Posterior cingulate gyrus (tissue), 11 donors: ENCODE data around the gene WDR37.
A peak's percentile ranks its signal among the peaks of the same experiment; 100 is the strongest.
"Not testable (repeated sequence)": the region's sequence is repeated elsewhere in the genome, so short reads cannot be mapped to it uniquely, and the experiment has no call there.

Experiments
- DNase-seq, 10 donors: peaks; one replicate each; pipeline versions ENCODE4 v3.0.0 to v3.0.0-alpha.2; 2020 to 2021; ENCODE audit warnings: mixed read lengths in 3 of 10
- intact Hi-C: fragments of 100-400 bp; cut with DNase I; formaldehyde crosslinking; loops from one replicate; pipeline ENCODE4 v1.15.1; 2023

WDR37 gene

DNA sequence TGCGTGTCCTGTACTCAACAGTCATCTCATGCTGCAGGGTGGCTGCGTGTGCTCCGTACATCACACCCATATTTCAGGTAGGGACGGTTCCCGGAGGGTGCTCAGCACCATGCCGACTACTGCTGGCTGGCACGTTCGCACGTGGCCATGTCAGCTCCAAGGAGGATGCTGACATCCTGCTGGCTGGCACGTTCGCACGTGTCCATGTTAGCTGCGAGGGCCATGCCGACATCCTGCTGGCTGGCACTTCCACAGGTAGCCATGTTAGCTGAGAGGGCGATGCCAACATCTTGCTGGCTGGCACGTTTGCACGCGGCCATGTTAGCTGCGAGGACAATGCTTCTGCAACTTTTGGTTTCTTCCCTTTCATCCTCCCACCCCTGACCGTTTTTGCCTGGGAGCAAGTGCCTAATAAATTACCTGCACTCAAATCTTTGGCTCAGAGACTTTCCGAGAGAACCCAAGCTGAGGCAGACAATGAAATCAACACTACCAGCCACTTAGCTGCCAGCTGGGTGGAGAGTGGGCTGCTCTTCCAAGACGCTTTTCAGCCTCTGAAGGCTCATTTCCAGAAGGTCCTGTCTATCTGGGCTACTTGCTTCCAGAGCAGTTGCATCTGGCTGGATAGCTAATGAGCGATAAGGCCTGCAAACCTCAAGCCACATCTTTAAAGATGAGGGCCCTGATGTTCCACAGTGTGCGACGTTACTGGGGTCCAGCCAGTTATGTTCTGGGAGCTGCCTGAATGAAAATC lies 104.6 kb downstream of the WDR37 start:
- DNase-seq: peak in 5 of 10 donors; percentile 6 to 74 (median 61)
- intact Hi-C loops: no loop called here

DNA sequence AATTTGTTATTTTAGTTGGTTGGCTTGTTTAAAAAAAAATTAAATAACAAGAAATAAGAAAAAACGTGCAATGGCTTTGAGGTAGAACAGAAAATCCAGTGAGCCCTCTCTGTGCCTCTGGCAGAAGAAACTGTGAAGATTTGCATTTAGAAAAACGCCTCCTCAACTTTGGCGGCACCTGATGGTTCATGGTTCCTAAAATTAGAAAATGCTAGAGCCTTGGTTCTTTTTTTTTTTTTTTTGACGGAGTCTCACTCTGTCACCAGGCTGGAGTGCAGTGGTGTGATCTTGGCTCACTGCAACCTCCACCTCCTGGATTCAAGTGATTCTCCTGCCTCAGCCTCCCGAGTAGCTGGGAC lies 105.1 kb downstream of the WDR37 start:
- intact Hi-C loops: not testable (repeated sequence)
- peak in 4 of 10 donors; percentile 6 to 57 (median 15) for DNase-seq

DNA sequence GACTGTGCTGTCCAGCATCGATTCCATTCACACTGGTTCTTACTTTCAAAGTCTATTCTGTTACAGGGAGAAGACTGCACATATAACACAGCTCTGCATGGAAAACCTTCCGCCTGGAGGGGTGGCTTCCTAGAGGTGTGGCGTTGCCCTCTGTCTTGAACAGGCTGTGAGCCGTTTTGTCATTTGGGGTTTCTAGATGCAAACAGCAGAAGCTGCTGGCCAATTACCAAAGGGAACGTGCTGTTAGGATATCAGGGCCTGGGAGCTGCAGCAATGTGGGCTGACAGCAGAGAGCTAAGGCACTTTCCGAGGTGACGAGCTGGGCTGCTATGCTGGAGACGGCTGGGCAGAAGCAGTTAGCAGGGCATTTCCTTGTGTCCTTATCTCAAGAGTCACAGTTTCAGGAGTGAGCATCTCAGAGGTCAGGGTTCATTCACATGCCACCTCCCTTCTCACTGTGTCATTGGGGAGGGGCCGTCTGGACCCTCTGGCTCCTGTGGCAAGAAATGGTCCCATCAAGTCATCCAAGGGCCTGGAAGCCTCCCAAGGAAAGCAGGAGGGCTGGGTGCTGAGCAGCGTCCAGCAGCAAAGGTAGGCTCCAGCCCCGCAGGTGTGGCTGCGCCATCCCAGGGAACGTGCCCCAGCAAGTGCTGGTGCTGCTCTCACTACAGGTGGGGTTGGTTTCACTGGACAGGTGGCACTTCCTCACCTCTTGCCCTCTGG lies 106.5 kb downstream of the WDR37 start:
- intact Hi-C loops: no loop called here
- DNase-seq: peak in 4 of 10 donors; percentile 2 to 61 (median 30)

- peak in 5 of 10 donors; percentile 0 to 32 (median 15) for DNase-seq
- intact Hi-C loops: no loop called here
Measured at GRCh38 chr10:1163204-1163660, 107.0 kb downstream of the WDR37 start.

- peak in 1 of 10 donors; percentile 2 for DNase-seq
- intact Hi-C loops: no loop called here
Measured at GRCh38 chr10:1163831-1164230, 107.6 kb downstream of the WDR37 start.

DNA sequence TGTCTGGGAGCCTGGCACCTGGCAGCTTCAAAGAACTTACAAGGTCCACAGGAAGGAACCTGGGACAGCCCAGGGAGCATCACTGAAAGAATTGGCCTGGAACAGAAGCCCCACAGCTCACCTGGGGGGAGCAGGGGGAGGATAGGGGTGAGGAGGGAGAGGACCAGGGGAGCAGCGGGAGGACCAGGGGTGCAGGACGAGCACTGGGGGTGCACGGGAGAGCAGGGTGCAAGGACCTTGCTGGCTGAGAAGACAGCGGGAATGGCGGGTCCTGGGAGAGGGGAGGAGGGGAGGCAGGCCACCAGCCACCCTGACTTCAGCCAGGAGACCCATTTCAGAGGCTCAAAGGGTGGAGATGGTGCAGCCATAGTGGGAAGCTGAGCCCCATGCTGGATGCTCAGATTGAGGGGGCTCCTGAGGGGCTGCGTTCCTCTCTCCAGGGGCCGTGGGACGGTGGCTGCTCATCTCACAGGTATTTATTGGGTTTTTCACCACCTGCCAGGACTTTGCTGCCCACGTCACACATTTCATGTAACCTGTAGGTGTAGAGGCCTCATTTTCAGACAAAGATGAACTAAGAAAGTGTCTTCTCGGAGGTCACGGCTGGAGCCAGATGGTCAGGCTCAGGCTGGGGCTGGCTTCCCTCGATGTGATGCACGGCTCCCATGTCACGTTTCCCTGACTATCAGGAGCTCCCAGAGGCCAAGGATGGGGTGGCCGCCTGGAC lies 110.1 kb downstream of the WDR37 start:
- intact Hi-C loops: no loop called here
- peak in 6 of 10 donors; percentile 2 to 64 (median 32) for DNase-seq

- peak in 4 of 10 donors; percentile 1 to 49 (median 28) for DNase-seq
- intact Hi-C loops: no loop called here
Measured at GRCh38 chr10:1166828-1167275, 110.7 kb downstream of the WDR37 start.

- peak in 7 of 10 donors; percentile 1 to 80 (median 27) for DNase-seq
- intact Hi-C loops: no loop called here
Measured at GRCh38 chr10:1168763-1169162, 112.6 kb downstream of the WDR37 start.

- intact Hi-C loops: no loop called here
- DNase-seq: peak in 5 of 10 donors; percentile 3 to 66 (median 33)
Measured at GRCh38 chr10:1169186-1169885, 113.2 kb downstream of the WDR37 start.

GRCh38 chr10:1169981-1170866 lies 114.0 kb downstream of the WDR37 start:
- intact Hi-C loops: no loop called here
- DNase-seq: peak in 5 of 10 donors; percentile 9 to 84 (median 30)

DNA sequence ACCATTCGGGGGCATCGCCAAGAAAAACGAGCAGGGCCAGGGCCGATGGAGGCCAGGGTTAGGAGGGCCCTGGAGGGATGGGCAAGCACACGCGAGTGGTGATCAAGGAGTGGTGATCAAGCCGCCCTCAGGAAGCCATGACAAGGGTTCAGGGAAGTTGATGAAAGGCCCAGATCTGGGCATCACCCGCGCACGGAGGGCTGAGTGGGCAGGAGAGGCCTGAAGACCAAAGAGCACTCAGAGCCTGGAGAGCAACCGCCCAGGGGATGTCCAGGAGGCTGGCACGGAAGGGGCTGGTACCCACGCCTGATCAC lies 114.6 kb downstream of the WDR37 start:
- peak in 5 of 10 donors; percentile 4 to 70 (median 25) for DNase-seq
- intact Hi-C loops: no loop called here

GRCh38 chr10:1171182-1171581 lies 115.0 kb downstream of the WDR37 start:
- intact Hi-C loops: no loop called here
- peak in 2 of 10 donors; percentile 29 to 48 for DNase-seq

DNA sequence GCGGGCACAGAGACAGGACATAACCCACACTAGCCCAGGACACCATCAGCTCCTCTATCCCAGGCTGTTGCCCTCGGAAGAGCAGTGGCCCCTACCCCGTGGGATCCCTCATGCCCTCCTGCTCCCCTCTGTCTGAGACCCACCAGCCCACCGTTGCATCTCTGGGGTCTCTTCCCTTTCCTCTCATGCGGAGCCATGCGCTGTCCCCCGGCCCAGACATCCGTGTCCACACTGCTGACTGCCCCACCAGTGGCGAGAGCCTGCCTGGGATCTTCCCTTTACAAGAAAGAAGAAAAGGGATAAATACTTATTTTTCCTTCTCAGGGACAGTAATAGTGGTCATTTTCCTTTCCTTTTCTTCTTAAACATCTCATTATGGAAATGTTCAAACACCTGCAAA lies 115.4 kb downstream of the WDR37 start:
- intact Hi-C loops: no loop called here
- peak in 5 of 10 donors; percentile 2 to 78 (median 39) for DNase-seq

- peak in 5 of 10 donors; percentile 39 to 87 (median 73) for DNase-seq
- intact Hi-C loops: no loop called here
Measured at GRCh38 chr10:1172256-1172984, 116.2 kb downstream of the WDR37 start.

- intact Hi-C loops: no loop called here
- DNase-seq: peak in 4 of 10 donors; percentile 22 to 78 (median 72)
Measured at GRCh38 chr10:1173091-1173490, 116.9 kb downstream of the WDR37 start.

DNA sequence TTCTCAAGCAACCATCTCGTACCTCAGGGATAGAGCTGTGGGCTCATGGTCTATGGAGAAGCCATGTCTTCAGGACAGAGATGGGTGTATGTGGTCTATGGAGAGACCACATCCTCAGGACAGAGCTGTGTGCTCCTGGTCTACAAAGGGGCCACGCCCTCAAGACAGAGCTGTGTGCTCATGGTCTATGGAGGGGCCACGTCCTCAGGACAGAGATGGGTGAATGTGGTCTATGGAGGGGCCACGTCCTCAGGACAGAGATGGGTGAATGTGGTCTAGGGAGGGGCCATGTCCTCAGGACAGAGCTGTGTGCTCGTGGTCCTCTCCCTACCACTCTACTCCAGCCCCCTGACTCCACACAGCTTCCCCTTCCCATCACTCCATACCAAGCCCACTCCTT lies 117.8 kb downstream of the WDR37 start:
- intact Hi-C loops: no loop called here
- DNase-seq: peak in 3 of 10 donors; percentile 2 to 38 (median 17)

DNA sequence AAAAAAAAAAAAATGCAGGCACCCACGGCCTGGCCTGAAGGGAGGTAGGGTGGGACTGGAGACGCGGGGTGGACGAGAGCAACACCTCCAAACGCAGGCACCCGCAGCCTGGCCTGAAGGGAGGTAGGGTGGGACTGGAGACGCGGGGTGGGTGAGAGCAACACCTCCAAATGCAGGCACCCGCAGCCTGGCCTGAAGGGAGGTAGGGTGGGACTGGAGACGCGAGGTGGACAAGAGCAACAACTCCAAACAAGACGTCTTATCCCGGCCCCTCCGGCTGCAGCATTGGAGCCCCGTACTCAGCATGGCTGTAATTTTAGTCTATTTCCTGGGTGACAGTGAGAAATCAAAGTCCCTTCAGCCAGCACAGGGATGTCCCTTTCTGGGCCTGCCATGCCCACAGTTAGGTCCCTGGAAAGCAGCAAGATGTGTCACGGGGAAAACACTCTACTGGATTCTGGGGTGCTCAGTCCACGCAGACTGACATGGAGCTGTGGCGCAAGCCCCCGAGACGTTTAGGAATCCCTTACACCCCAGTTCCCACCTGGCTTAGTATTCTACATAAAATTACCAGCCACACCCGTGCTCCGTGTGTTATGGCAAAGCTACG lies 119.9 kb downstream of the WDR37 start:
- DNase-seq: peak in 5 of 10 donors; percentile 0 to 68 (median 35)
- intact Hi-C loops: no loop called here

GRCh38 chr10:1177936-1178335 lies 121.8 kb downstream of the WDR37 start:
- DNase-seq: peak in 5 of 10 donors; percentile 0 to 50 (median 14)
- intact Hi-C loops: no loop called here
